Measurements from ENCODE around the gene TMEM259.

- no peak for TF ChIP-seq CTCF (IDR thresholded peaks at IDR 0.05)
- no peak for TF ChIP-seq POLR2A (IDR thresholded peaks at IDR 0.05)
Measured at GRCh38 chr19:972281-972680, 48.6 kb downstream of the TMEM259 start.
